HCT116 (cell line): Measurements from ENCODE around the gene GP1BB. TPM values are rescaled to one million over a fixed set of nuclear protein-coding genes. Genes with fewer than 3 reads are reported as not detected.

Source experiments
- ATAC-seq: fragments of 200-7000 bp; cut with Tn5 transposase; 2 replicates; pipeline ENCODE4 v1.9.1; 2020; ENCODE audit warnings: mild to moderate bottlenecking, moderate library complexity
- BruUV-seq: library from RNA; stranded (reverse); fragments of 400-500 nt; replicated peaks from 2 replicates; lab custom pipeline; 2021; lab: Mats Ljungman, UMichigan
- CTCF ChIA-PET: fragments of 300-600 bp; sonication (Branson Sonifier 250); formaldehyde crosslinking; loops from one replicate; lab custom pipeline; 2021; ENCODE audit warnings: antibody characterized with exemption; lab: Charles Lee
- POLR2A ChIA-PET: fragments of 300-600, 350-600 bp; sonication (Branson Sonifier 250); formaldehyde crosslinking; loops from one replicate; lab custom pipeline; 2021; ENCODE audit warnings: antibody characterized with exemption; lab: Charles Lee
- RAD21 ChIA-PET, 2 experiments: fragments of 300-600 bp; sonication (Branson Sonifier 250); formaldehyde crosslinking; loops; one replicate each; lab custom pipeline; 2023; ENCODE audit warnings: low total read pairs in 2 of 2; ENCODE audit not compliant: uncharacterized antibody in 2 of 2, unreplicated experiment in 2 of 2, low non-redundant PET in 1 of 2; lab: Charles Lee
- DNase-seq: peaks from one replicate; pipeline ENCODE4 v3.0.0-alpha.2; 2010; ENCODE audit warnings: low read depth, low spot score
- H2AFZ ChIP-seq: fragments of 200-600 bp; shearing (Covaris generic), sonication (generic); 2 replicates; pipeline ENCODE4 v1.6.1; 2017; ENCODE audit warnings: low read depth, mixed run types, mixed read lengths, antibody characterized with exemption, low read length; ENCODE audit not compliant: poor library complexity, severe bottlenecking
- H3K27ac ChIP-seq: 2 replicates; pipeline ENCODE4 v1.5.1; 2012; ENCODE audit warnings: low read depth, low read length
- H3K27me3 ChIP-seq: fragments of 200-600 bp; sonication (generic); 2 replicates; pipeline ENCODE4 v1.6.1; 2016; ENCODE audit warnings: mixed run types, low read length, mixed read lengths; ENCODE audit not compliant: insufficient read depth
- H3K36me3 ChIP-seq, 2 experiments: fragments of 200-500 bp in 1 of 2; fragments of 200-600 bp in 1 of 2; sonication (Bioruptor generic) in 1 of 2; sonication (generic) in 1 of 2; 2 replicates each; pipeline versions ENCODE4 v1.5.1 to v1.6.1; 2014 to 2016; ENCODE audit warnings: low read length in 2 of 2, inconsistent platforms in 1 of 2, mixed read lengths in 1 of 2, mixed run types in 1 of 2; ENCODE audit not compliant: insufficient read depth in 2 of 2, control insufficient read depth in 1 of 2
- H3K4me1 ChIP-seq, 2 experiments: fragments of 200-600 bp in 1 of 2; sonication (generic) in 1 of 2; 2 replicates each; pipeline versions ENCODE4 v1.5.1 to v1.6.1; 2012 to 2017; ENCODE audit warnings: low read length in 2 of 2, inconsistent platforms in 1 of 2, mild to moderate bottlenecking in 1 of 2, mixed read lengths in 1 of 2, mixed run types in 1 of 2, moderate library complexity in 1 of 2; ENCODE audit not compliant: insufficient read depth in 2 of 2, control insufficient read depth in 1 of 2
- H3K4me2 ChIP-seq: fragments of 200-600 bp; sonication (generic); 2 replicates; pipeline ENCODE4 v1.6.1; 2017; ENCODE audit warnings: mixed run types, low read length, mixed read lengths
- H3K4me3 ChIP-seq, 2 experiments: fragments of 200-600 bp in 1 of 2; sonication (generic) in 1 of 2; replicated peaks in 1 of 2; 2 replicates each; pipeline ENCODE4 v1.5.1; 2011 to 2016; ENCODE audit warnings: low read length in 2 of 2, control low read depth in 1 of 2, low read depth in 1 of 2, mild to moderate bottlenecking in 1 of 2, mixed read lengths in 1 of 2, mixed run types in 1 of 2
- H3K79me2 ChIP-seq: fragments of 200-600 bp; sonication (generic); 2 replicates; pipeline ENCODE4 v1.6.1; 2017; ENCODE audit warnings: mild to moderate bottlenecking, mixed run types, low read length, moderate library complexity, mixed read lengths; ENCODE audit not compliant: insufficient read depth
- H3K9ac ChIP-seq: fragments of 200-600 bp; sonication (generic); 2 replicates; pipeline ENCODE4 v1.6.1; 2016; ENCODE audit warnings: low read length, mixed read lengths
- H3K9me2 ChIP-seq: fragments of 200-600 bp; sonication (generic), shearing (Covaris generic); 2 replicates; pipeline ENCODE4 v1.6.1; 2017; ENCODE audit warnings: mixed run types, mild to moderate bottlenecking, moderate library complexity; ENCODE audit not compliant: insufficient read depth
- H3K9me3 ChIP-seq, 2 experiments: fragments of 200-500 bp in 1 of 2; fragments of 200-600 bp in 1 of 2; sonication (Bioruptor generic) in 1 of 2; sonication (generic) in 1 of 2; 2 replicates each; pipeline ENCODE4 v1.6.1; 2014 to 2017; ENCODE audit warnings: low read length in 2 of 2, mixed read lengths in 2 of 2, inconsistent platforms in 1 of 2, low read depth in 1 of 2, mild to moderate bottlenecking in 1 of 2, mixed run types in 1 of 2, moderate library complexity in 1 of 2; ENCODE audit not compliant: control insufficient read depth in 1 of 2, insufficient read depth in 1 of 2
- H4K20me1 ChIP-seq: fragments of 200-600 bp; sonication (generic), shearing (Covaris generic); 2 replicates; pipeline ENCODE4 v1.6.1; 2017; ENCODE audit warnings: mixed run types, mild to moderate bottlenecking, moderate library complexity; ENCODE audit not compliant: insufficient read depth
- RAD21 ChIP-seq: IDR thresholded peaks from 2 replicates; pipeline ENCODE4 v1.6.1; 2012; ENCODE audit warnings: low read depth, mild to moderate bottlenecking
- REST ChIP-seq: IDR thresholded peaks from 2 replicates; pipeline ENCODE4 v1.6.1; 2012; ENCODE audit warnings: low read depth
- SP1 ChIP-seq: IDR thresholded peaks from 2 replicates; pipeline ENCODE4 v1.6.1; 2012; ENCODE audit warnings: low read depth
- ZFX ChIP-seq: fragments of 450-650 bp; IDR thresholded peaks from 2 replicates; pipeline ENCODE4 v1.6.1; 2017
- intact Hi-C: fragments of 100-400 bp; cut with micrococcal nuclease; formaldehyde crosslinking; loops from 2 replicates; pipeline ENCODE4 v1.10.0; 2022
- total RNA-seq: library from RNA; stranded (reverse); gene quantifications from one replicate; pipeline ENCODE4 v1.2.1, GENCODE V29; 2021; ENCODE audit not compliant: unreplicated experiment

The GP1BB gene
- total RNA-seq, 1 experiment from 2014 or later = 4.8 TPM

- TF ChIP-seq REST = no peak
These were observed 34.0 kb downstream of the GP1BB start (continued) for GRCh38 chr22:19757140-19757984.

- no TSS peak for BruUV-seq
- intact Hi-C loops = loop anchor here (2.0 kb wide), 1 partner anchor 27 kb away; no protein-coding TSS in a partner anchor
- Histone ChIP-seq H3K9ac (no peak overlapping the region), H3K9me2 (no peaks in the 10 kb centered on the region), H2AFZ (no peak overlapping the region), H3K4me2 (no peak overlapping the region), H3K4me3 (no peak overlapping the region)
- CTCF ChIA-PET = interaction anchor here (1.5 to 3.1 kb wide), 2 partner anchors 28 to 152 kb away, joined by 4 to 14 read pairs; no protein-coding TSS in a partner anchor
- TF ChIP-seq RAD21 (no peak), ZFX (0 out of 2 replicates have a peak, but pooled peaks have one; percentile 20), SP1 (no peak)
- TF ChIP-seq, all 23 proteins: peak for 1
- Histone ChIP-seq H3K27ac (no peak overlapping the region), H3K4me1 (peaks cover 4 to 16% of the 10 kb centered on the region in 2 experiments; a peak in 3 of 4 replicates), H4K20me1 (no peaks in the 10 kb centered on the region), H3K36me3 (no peaks in the 10 kb centered on the region), H3K9me3 (no peaks in the 10 kb centered on the region), H3K79me2 (no peaks in the 10 kb centered on the region), H3K27me3 (no peaks in the 10 kb centered on the region)
- no peak for DNase-seq
- ChIA-PET RAD21 (no interaction called here), POLR2A (no interaction called here)
- no peak for ATAC-seq
These were observed 34.9 kb downstream of the GP1BB start for GRCh38 chr22:19757985-19758895.
